Fibroblast of lung (primary cell): ENCODE results near the gene KRT82.

Experiments used
- EZH2 ChIP-seq: IDR thresholded peaks from 2 replicates; pipeline ENCODE4 v1.5.1; 2012; ENCODE audit warnings: low read length, control low read depth, mild to moderate bottlenecking; ENCODE audit errors: missing control alignments
- TF ChIP-seq, protein P1 (sequence below), 2 donors: IDR thresholded peaks in 1 of 2; conservative IDR thresholded peaks in 1 of 2; 1 replicate in 1 of 2; 2 replicates in 1 of 2; pipeline ENCODE4 v1.5.1; 2011 to 2012; ENCODE audit warnings: low read length in 2 of 2, control low read depth in 1 of 2, inconsistent platforms in 1 of 2, low read depth in 1 of 2, mild to moderate bottlenecking in 1 of 2

DNA sequence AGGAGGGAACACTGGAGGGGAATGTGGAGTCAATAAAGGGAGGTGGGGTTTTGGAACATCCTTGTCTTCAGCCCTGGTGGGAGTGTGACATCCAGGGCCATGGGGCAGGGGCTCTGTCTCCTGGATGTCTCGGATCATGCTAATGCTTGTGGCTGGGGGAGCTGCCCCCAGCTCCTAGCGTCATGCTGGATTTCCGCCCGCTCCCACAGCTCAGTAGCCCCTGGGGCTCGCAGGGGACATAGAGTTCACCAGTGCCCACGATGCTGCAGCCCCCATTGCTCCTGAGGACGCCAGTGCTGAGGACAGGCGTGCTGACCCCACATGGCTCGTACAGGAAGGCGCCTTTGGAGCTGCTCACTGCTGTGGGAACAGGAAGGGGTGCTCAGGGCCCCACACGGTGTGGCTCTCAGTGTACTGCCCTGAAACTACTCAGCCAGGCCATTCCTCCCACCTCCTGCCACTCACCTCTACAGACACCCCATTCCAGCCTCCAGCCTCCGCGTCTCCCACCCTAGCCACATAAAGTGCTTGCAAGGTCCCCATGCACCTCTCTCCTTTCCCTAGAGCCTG, 11.2 kb downstream of the KRT82 start:
- TF ChIP-seq, protein P1, sequence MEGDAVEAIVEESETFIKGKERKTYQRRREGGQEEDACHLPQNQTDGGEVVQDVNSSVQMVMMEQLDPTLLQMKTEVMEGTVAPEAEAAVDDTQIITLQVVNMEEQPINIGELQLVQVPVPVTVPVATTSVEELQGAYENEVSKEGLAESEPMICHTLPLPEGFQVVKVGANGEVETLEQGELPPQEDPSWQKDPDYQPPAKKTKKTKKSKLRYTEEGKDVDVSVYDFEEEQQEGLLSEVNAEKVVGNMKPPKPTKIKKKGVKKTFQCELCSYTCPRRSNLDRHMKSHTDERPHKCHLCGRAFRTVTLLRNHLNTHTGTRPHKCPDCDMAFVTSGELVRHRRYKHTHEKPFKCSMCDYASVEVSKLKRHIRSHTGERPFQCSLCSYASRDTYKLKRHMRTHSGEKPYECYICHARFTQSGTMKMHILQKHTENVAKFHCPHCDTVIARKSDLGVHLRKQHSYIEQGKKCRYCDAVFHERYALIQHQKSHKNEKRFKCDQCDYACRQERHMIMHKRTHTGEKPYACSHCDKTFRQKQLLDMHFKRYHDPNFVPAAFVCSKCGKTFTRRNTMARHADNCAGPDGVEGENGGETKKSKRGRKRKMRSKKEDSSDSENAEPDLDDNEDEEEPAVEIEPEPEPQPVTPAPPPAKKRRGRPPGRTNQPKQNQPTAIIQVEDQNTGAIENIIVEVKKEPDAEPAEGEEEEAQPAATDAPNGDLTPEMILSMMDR (conservative IDR thresholded peaks at IDR 0.05 in 1 of 2, IDR thresholded peaks at IDR 0.05 in 1 of 2; ENCODE audit: low read depth in 1 of 2, low read length in 2 of 2) = no peak
- no peak for TF ChIP-seq EZH2
